CD1c-positive myeloid dendritic cell (primary cell): ENCODE measurements around the gene S100Z.
"Not testable (repeated sequence)": the region's sequence is repeated elsewhere in the genome, so short reads cannot be mapped to it uniquely, and the experiment has no call there.

Experiments
- DNase-seq: peaks from one replicate; pipeline ENCODE4 v3.0.0-alpha.2; 2016; ENCODE audit errors: extremely low spot score

Gene S100Z

GRCh38 chr5:76826416-76826815 is 23.4 kb upstream of the S100Z start:
- DNase-seq, result not testable (repeated sequence)

- DNase-seq, result no peak
Observed at GRCh38 chr5:76831110-76831452, 18.7 kb upstream of the S100Z start.

GRCh38 chr5:76836181-76836580 is 13.6 kb upstream of the S100Z start:
- no peak for DNase-seq

- DNase-seq, result no peak
Observed at GRCh38 chr5:76836585-76836984, 13.2 kb upstream of the S100Z start.

- DNase-seq, result no peak
Observed at GRCh38 chr5:76838481-76839261, 11.1 kb upstream of the S100Z start.

- DNase-seq, result peak; percentile 21
Observed at GRCh38 chr5:76841361-76841760, 8.5 kb upstream of the S100Z start.

- DNase-seq, result no peak
Observed at GRCh38 chr5:76845890-76846289, 3.9 kb upstream of the S100Z start.

GRCh38 chr5:76850543-76851145 is 830 bp downstream of the S100Z start:
- DNase-seq, result no peak

- peak; percentile 30 for DNase-seq
Observed at GRCh38 chr5:76851728-76852369, 2.0 kb downstream of the S100Z start.

- no peak for DNase-seq
Observed at GRCh38 chr5:76852772-76853171, 3.0 kb downstream of the S100Z start.

GRCh38 chr5:76853741-76854140 is 3.9 kb downstream of the S100Z start:
- peak; percentile 56 for DNase-seq

GRCh38 chr5:76854644-76855043 is 4.8 kb downstream of the S100Z start:
- DNase-seq, result no peak

GRCh38 chr5:76855501-76855900 is 5.7 kb downstream of the S100Z start:
- not testable (repeated sequence) for DNase-seq

- DNase-seq, result peak; percentile 70
Observed at GRCh38 chr5:76855961-76856360, 6.1 kb downstream of the S100Z start.

GRCh38 chr5:76856800-76857199 is 7.0 kb downstream of the S100Z start:
- DNase-seq, result peak; percentile 21

GRCh38 chr5:76859591-76860247 is 9.9 kb downstream of the S100Z start:
- DNase-seq, result peak; percentile 33

GRCh38 chr5:76861612-76862011 is 11.8 kb downstream of the S100Z start:
- no peak for DNase-seq

GRCh38 chr5:76863001-76863400 is 13.2 kb downstream of the S100Z start:
- no peak for DNase-seq

- no peak for DNase-seq
Observed at GRCh38 chr5:76866503-76866902, 16.7 kb downstream of the S100Z start.

- no peak for DNase-seq
Observed at GRCh38 chr5:76867038-76867437, 17.2 kb downstream of the S100Z start.

- DNase-seq, result peak; percentile 78
Observed at GRCh38 chr5:76867827-76868693, 18.2 kb downstream of the S100Z start.

- no peak for DNase-seq
Observed at GRCh38 chr5:76870046-76870445, 20.2 kb downstream of the S100Z start.
